Mucosa of rectum (tissue), 2 donors: ENCODE measurements around the gene HEG1.
A peak's percentile ranks its signal among the peaks of the same experiment; 100 is the strongest.
"Not testable (repeated sequence)": the region's sequence is repeated elsewhere in the genome, so short reads cannot be mapped to it uniquely, and the experiment has no call there.

Source experiments
- H3K27ac ChIP-seq, 2 donors: one replicate each; pipeline ENCODE4 v1.7.0; 2013; ENCODE audit warnings: inconsistent platforms in 2 of 2, low read depth in 2 of 2, low read length in 2 of 2
- H3K27me3 ChIP-seq, 2 donors: one replicate each; pipeline ENCODE4 v1.7.0; 2013; ENCODE audit warnings: low read length in 2 of 2; ENCODE audit not compliant: control insufficient read depth in 2 of 2, insufficient read depth in 2 of 2
- H3K36me3 ChIP-seq, 2 donors: one replicate each; pipeline ENCODE4 v1.7.0; 2013; ENCODE audit warnings: low read length in 2 of 2; ENCODE audit not compliant: control insufficient read depth in 2 of 2, insufficient read depth in 2 of 2
- H3K4me1 ChIP-seq, 2 donors: one replicate each; pipeline ENCODE4 v1.7.0; 2013; ENCODE audit warnings: low read length in 2 of 2, mild to moderate bottlenecking in 1 of 2; ENCODE audit not compliant: control insufficient read depth in 2 of 2, insufficient read depth in 2 of 2
- H3K4me3 ChIP-seq, 2 donors: one replicate each; pipeline ENCODE4 v1.7.0; 2013; ENCODE audit warnings: low read length in 2 of 2
- H3K9ac ChIP-seq, 2 donors: one replicate each; pipeline ENCODE4 v1.7.0; 2013; ENCODE audit warnings: low read length in 2 of 2, low read depth in 1 of 2, mild to moderate bottlenecking in 1 of 2
- H3K9me3 ChIP-seq, 2 donors: one replicate each; pipeline ENCODE4 v1.7.0; 2013; ENCODE audit warnings: low read length in 2 of 2; ENCODE audit not compliant: control insufficient read depth in 2 of 2
- donor health status: healthy.
- donor health status: Normal muscosa, but diverticular disease.

Gene HEG1

DNA sequence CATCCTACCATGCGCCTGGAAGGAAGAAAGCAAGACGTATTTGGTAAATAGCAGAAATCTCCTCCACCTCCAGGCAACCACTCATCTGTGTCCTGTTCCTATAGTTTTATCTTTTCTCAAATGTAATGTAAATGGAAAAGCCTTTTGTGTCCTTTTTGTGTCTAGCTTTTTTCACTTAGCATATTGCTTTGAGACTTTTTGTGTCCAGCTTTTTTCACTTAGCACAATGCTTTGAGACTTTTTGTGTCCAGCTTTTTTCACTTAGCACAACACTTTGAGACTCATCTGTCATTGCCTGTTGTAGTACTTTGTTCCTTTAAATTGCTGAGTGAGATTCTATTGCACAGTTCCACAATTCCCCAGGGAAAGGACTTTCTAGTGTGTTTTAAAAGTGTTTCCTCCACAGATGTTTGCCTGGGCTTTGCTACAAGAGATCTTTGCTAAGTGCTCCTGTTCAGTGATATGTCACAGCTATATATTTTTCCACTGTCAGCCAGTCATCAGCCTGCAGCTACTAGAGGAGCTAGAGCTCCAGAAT, 93.3 kb downstream of the HEG1 start:
- no peaks in the 10 kb centered on the region for H3K36me3 ChIP-seq
- no peak overlapping the region for H3K9ac ChIP-seq
- H3K4me1 ChIP-seq, result peaks cover 10 to 22% of the 10 kb centered on the region in 2 donors
- H3K4me3 ChIP-seq, result no peak overlapping the region
- no peak overlapping the region for H3K27ac ChIP-seq
- H3K27me3 ChIP-seq, result no peaks in the 10 kb centered on the region
- no peaks in the 10 kb centered on the region for H3K9me3 ChIP-seq

DNA sequence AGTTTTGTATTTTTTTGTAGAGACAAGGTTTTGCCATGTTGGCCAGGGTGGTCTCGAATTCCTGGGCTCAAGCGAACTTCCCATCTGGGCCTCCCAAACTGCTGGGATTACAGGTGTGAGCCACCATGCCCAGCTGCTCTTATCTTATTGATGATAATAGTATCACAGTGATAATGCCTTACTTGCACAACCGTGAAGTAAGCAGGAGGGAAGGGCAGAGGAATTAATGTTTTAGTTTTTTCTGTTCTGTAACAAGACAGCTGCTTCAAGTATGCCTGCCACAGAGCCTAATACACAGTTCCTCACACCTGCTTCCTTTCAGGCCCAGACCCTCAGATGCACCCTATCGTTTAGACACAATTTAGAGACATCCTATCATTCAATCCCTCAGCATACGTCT, 95.1 kb downstream of the HEG1 start:
- Histone ChIP-seq H3K27me3 (no peaks in the 10 kb centered on the region), H3K9ac (no peak overlapping the region), H3K36me3 (no peaks in the 10 kb centered on the region), H3K4me1 (peaks cover 10 to 22% of the 10 kb centered on the region in 2 donors), H3K9me3 (no peaks in the 10 kb centered on the region), H3K27ac (peak overlapping the region; percentile 0 to 19), H3K4me3 (no peak overlapping the region)

DNA sequence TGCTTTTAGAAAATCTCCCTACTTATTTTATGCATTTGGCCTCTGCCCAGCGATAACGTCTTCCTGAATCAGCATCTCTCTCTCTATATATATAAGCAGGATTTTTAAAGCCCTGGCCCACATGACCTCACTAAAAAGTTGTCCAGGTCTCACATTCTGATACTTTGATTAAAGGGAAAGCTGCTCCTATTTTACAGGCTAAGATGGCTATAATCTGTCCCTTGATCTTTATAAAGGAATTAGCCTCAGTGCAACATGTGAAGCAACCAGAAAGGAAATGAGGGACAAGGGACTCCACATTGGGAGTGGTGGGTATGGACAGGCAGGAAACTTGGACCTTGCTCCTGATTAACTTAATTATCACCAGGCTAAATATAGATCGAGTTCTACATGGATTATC, 95.7 kb downstream of the HEG1 start:
- H3K9me3 ChIP-seq, result no peaks in the 10 kb centered on the region
- no peak overlapping the region for H3K4me3 ChIP-seq
- peaks cover 10 to 22% of the 10 kb centered on the region in 2 donors for H3K4me1 ChIP-seq
- peak overlapping the region in 1 of 2 donors; percentile 23 for H3K27ac ChIP-seq
- H3K27me3 ChIP-seq, result no peaks in the 10 kb centered on the region
- no peak overlapping the region for H3K9ac ChIP-seq
- no peaks in the 10 kb centered on the region for H3K36me3 ChIP-seq

DNA sequence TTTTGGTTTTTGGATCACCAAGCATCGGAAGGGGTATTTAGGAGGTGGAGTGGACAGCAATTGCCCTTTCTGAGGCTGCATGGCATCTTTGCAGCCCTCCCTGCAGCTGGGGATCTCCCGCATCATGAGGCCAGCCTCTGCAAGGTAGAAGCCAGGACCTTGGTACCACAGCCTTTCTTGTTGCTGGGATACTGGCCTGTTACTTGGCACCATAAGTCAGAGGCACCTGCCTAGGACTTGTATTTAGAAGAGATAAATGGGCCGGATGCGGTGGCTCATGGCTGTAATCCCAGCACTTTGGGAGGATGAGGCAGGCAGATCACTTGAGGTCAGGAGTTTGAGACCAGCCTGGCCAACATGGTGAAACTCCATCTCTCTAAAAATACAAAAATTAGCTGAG, 97.8 kb downstream of the HEG1 start:
- H3K9ac ChIP-seq, H3K4me1 ChIP-seq, H3K36me3 ChIP-seq, H3K4me3 ChIP-seq, H3K9me3 ChIP-seq, H3K27ac ChIP-seq, H3K27me3 ChIP-seq: not testable (repeated sequence)

DNA sequence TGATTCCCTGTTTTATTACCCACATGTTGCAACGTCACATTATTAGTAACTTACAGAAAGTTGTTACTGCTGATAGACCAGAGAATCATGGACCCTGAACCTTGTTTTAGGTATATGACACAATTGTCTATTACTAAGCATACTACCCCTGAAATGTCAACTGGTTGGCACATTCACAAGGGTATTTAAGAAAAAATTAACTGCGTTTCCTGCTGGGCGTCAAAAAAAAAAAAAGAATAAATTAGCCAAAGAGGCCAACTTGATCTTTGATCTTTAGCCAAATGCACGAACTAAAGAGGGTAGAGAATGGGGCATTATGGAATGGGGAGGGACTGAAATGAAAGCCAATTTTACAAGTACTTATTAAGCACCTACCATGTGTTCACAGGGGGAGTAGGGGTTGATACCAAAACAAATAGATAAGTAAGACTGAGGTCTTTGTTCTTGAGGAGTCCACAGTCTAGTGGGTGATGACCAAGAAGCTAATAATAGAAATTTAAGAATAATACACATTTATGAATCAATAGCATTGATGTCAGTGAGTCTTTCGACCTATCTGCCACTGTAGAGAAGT, 103.4 kb downstream of the HEG1 start:
- H3K4me3 ChIP-seq, result no peak overlapping the region
- no peaks in the 10 kb centered on the region for H3K9me3 ChIP-seq
- peak overlapping the region in 1 of 2 donors; percentile 36 for H3K9ac ChIP-seq
- no peaks in the 10 kb centered on the region for H3K36me3 ChIP-seq
- no peaks in the 10 kb centered on the region for H3K27me3 ChIP-seq
- peak overlapping the region; percentile 70 to 86 for H3K27ac ChIP-seq
- peaks cover 0 to 14% of the 10 kb centered on the region in 2 donors for H3K4me1 ChIP-seq

DNA sequence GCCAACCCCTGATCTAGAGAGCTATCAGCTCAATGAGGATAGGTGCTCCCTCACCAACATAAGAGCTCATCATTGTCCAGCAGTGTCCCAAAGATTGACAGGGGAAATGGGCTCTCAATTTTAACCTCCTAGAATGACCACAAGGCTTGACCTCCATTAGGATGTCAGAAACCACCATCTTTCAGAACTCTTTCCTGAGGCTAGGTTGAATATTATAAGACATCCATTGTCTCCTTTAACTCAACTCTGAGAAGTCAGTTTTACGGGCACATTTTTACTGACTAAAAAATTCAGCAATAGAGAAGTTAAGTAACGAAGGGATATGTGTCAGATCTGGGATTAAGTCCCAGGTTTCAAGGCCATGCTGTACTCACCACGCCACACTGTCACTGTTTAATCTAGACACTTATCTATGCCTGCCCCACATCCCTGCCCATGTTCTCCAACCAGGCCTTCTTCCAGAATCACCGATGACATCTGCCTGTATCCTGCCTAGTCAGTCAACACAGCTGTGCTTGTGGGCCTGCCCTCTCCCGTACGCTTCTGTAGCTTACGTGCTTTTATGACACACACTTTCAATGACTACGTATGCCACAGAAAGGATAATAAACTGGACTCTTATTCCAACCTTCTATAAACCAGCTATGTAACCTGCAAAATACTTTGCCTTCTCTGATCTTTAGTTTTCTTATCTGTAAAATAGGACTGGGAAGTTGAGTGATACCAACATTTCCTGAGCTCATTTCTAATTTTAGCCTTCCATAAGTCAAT, 104.1 kb downstream of the HEG1 start:
- no peak overlapping the region for H3K4me3 ChIP-seq
- H3K9me3 ChIP-seq, result no peaks in the 10 kb centered on the region
- H3K36me3 ChIP-seq, result no peaks in the 10 kb centered on the region
- H3K27me3 ChIP-seq, result no peaks in the 10 kb centered on the region
- peak overlapping the region in 1 of 2 donors; percentile 36 for H3K9ac ChIP-seq
- peaks cover 0 to 14% of the 10 kb centered on the region in 2 donors for H3K4me1 ChIP-seq
- H3K27ac ChIP-seq, result peak overlapping the region; percentile 70 to 86

DNA sequence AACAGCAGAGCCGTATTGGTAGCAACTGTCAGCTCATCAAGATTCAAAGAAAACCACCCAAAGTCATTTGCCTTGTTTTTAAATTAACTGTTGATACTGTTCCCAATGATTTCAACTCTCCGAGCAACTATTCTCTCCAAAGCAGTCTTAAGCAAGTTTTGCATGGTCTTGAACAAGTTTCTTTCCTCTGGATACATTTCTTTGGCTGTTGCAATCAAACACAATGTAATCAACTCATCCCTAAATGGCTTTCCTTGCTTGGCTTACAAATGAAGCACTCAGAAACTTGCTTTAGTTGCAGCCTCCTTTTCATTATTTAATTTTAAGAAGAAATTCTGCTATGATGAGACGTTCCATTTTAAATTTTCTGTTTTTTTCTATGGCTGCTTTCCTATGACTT, 105.8 kb downstream of the HEG1 start:
- Histone ChIP-seq H3K27me3 (no peaks in the 10 kb centered on the region), H3K4me1 (peaks cover 0 to 14% of the 10 kb centered on the region in 2 donors), H3K27ac (no peak overlapping the region), H3K9ac (no peak overlapping the region), H3K4me3 (no peak overlapping the region), H3K9me3 (no peaks in the 10 kb centered on the region), H3K36me3 (no peaks in the 10 kb centered on the region)

DNA sequence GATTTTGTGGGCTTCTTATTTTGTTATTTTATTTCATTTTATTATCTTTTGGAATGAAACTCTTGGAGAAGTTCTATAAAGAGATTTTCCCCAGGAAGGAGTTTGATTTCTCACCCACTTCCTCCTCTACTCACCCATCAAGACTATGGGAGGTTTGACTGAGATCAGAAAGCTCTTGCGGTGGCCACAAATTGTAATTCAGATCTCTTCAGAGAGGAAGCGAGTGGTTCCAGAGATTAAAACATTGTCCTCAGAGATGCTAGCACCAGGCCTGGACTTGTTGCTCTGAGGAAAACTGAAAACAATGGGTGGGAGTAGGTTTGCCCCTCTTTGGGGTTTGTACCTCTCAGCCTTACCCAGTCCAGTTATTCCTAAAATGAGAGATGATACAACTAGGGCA, 113.2 kb downstream of the HEG1 start:
- H3K4me3 ChIP-seq, result no peak overlapping the region
- H3K36me3 ChIP-seq, result no peaks in the 10 kb centered on the region
- no peak overlapping the region for H3K9ac ChIP-seq
- no peaks in the 10 kb centered on the region for H3K27me3 ChIP-seq
- H3K27ac ChIP-seq, result no peak overlapping the region
- no peaks in the 10 kb centered on the region for H3K9me3 ChIP-seq
- no peaks in the 10 kb centered on the region for H3K4me1 ChIP-seq

DNA sequence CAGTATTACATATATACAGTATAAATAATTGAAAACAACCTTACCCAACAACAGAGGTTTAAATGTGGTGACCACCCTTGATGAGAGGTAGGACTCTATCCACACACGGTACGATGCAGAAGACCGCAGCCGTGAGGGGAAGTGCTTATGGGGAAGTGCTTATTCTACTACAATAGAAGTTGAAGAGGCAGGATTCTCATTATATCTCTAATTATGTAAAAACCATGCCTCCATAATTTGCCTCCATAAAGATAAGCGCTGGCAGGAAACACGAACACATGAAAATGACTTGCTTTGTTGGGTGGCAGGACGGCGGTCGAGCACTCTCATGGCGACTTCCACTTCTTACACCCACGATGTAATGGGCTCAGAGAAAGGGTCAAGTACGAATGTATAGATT, 114.0 kb downstream of the HEG1 start:
- Histone ChIP-seq H3K9ac (no peak overlapping the region), H3K9me3 (no peaks in the 10 kb centered on the region), H3K27ac (no peak overlapping the region), H3K27me3 (no peaks in the 10 kb centered on the region), H3K4me3 (no peak overlapping the region), H3K36me3 (no peaks in the 10 kb centered on the region), H3K4me1 (no peaks in the 10 kb centered on the region)

DNA sequence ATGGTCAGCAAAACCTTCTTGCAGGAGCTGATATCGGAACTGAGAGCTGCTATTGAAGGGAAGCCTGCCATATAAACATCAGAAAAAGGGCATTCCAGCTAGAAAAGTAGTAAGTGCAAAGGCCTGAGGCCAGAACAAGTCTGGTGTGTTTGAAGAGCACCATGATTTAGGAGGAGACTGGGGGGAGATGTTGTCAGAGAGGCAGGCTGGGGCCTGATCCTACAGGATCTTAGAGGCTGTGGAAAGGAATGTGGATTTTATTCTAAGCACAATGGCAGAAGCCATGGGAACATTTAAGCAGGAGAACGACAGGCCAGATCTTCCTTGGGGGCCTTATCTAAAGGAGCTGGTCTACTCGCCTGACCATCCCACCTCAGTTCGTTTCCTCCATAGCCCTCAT, 116.1 kb downstream of the HEG1 start:
- no peak overlapping the region for H3K9ac ChIP-seq

More for the DNA sequence above, 116.1 kb downstream of the HEG1 start:
- Histone ChIP-seq H3K4me1 (peaks cover 10 to 16% of the 10 kb centered on the region in 2 donors), H3K27ac (no peak overlapping the region), H3K4me3 (no peak overlapping the region), H3K36me3 (no peaks in the 10 kb centered on the region), H3K9me3 (no peaks in the 10 kb centered on the region), H3K27me3 (no peaks in the 10 kb centered on the region)
